GM10266 (cell line): ENCODE results near the gene TXNDC17.

ENCODE experiments used
- DNase-seq: peaks from one replicate; pipeline ENCODE4 v3.0.0; 2012; ENCODE audit errors: extremely low spot score
- TF ChIP-seq, protein P1 (sequence below): IDR thresholded peaks from 2 replicates; pipeline ENCODE4 v1.5.1; 2012; ENCODE audit warnings: mild to moderate bottlenecking, low read depth; ENCODE audit not compliant: control insufficient read depth, insufficient read depth; ENCODE audit errors: missing control alignments

The TXNDC17 gene

DNA sequence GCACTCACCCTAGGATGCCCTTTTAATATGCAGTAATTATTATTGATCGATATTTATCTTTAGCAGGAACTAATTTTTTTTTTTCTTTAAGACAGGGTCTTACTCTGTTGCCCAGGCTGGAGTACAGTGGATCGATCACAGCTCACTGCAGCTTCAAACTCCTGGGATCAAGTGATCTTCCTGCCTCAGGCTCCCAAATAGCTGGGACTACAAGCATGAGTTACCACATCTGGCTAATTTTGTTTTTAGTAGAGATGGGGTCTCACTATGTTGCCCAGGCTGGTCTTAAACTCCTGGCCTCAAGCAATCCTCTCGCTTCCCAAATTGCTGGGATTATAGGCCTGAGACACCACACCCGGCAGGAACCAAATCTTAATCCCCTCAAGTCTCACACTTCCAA, 29.6 kb upstream of the TXNDC17 start:
- no peak for DNase-seq
- TF ChIP-seq, protein P1, sequence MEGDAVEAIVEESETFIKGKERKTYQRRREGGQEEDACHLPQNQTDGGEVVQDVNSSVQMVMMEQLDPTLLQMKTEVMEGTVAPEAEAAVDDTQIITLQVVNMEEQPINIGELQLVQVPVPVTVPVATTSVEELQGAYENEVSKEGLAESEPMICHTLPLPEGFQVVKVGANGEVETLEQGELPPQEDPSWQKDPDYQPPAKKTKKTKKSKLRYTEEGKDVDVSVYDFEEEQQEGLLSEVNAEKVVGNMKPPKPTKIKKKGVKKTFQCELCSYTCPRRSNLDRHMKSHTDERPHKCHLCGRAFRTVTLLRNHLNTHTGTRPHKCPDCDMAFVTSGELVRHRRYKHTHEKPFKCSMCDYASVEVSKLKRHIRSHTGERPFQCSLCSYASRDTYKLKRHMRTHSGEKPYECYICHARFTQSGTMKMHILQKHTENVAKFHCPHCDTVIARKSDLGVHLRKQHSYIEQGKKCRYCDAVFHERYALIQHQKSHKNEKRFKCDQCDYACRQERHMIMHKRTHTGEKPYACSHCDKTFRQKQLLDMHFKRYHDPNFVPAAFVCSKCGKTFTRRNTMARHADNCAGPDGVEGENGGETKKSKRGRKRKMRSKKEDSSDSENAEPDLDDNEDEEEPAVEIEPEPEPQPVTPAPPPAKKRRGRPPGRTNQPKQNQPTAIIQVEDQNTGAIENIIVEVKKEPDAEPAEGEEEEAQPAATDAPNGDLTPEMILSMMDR, result no peak

DNA sequence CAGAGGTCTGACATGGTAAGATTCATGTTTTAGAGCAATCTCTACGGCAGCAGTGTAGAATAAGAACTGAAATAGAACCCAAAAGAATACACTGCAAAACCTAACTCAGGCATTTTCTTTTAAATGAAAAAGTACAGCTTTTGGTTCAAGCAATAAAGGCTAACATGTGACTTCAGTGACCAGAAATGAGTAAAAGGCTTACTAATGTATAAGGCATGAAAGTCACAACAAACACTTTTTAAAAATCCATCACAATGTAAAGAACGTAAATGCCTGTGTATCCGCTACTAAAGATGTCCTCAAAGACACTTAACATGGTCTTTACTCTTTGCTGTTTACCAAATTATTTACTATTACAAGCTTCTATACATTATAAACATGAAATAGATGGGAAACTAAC, 16.9 kb upstream of the TXNDC17 start:
- TF ChIP-seq, protein P1, result no peak
- DNase-seq, result no peak

DNA sequence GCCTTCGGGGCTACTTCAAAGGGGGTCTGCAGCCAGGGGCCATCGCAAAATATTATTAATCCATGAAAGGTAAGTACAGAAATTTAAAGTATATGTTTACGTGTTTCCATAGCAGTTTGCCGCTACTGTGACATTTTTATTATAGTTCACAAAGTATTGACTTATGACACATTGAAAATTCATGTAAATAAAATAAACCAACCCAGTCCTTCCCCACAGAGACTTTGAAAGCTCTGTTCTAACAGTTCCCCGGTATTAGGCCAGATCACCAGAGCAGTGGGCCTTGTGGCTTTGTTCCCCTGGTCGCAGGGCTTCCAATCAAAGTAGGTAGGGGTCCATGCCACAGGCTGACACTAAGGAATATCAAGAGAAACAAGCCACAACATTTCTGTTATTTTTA, 14.2 kb upstream of the TXNDC17 start:
- DNase-seq, result no peak
- TF ChIP-seq, protein P1, result no peak

DNA sequence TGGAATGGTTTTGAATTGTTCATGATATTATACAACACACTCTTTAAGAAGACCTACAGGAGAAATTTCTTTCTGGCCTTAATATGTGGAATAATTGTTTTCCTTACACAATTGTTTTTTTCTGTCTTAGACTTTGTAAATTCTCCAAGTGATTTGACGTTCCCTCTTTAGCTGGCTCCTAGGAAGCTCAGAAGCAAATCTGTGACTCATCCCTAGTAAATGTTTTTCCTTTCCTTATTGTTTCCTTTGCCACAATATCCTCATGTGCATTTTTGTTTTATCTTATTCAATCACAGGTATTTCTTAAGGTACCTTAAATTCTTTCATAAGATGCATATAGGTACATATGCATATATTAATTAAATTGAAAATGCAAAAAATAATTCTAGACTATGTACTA, 13.8 kb upstream of the TXNDC17 start:
- no peak for DNase-seq
- TF ChIP-seq, protein P1, result no peak

DNA sequence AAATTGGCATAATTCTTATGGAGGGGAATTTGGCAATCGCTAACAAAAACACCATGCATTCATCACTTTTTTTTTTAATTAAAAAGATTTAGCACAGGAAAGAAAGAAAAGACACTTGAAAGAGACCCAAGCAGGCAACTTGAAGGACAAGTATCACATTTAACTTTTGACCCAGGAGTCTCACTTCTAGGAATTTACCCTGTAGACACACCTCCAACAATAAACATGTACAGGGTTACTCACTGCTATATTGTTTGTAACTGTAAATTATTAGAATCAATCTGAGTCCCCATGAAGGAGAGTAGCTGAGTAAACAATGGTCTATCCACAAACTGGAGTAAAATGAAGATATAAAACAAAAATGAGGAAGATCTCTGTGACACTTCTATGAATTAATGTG, 10.5 kb upstream of the TXNDC17 start:
- DNase-seq, result no peak
- TF ChIP-seq, protein P1, result no peak

DNA sequence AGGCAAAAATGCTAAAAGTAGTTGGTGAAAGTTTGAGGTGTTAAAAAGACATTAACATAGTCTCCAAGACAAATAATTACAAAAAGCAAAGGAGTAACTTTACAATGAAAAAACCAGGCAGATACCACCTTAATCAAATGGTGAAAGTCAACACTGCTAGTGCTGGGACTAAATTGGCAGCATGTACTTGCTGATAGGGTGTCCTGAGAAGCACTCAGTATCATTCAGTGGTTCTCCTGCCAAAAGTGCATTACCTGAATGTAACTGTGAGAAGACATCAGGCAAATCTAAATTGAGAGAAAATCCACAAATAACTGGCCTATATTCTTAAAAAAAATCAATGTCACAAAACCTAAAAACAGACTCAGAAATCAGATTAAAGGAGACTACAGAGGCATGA, 8.3 kb upstream of the TXNDC17 start:
- no peak for DNase-seq
- TF ChIP-seq, protein P1, result no peak

DNA sequence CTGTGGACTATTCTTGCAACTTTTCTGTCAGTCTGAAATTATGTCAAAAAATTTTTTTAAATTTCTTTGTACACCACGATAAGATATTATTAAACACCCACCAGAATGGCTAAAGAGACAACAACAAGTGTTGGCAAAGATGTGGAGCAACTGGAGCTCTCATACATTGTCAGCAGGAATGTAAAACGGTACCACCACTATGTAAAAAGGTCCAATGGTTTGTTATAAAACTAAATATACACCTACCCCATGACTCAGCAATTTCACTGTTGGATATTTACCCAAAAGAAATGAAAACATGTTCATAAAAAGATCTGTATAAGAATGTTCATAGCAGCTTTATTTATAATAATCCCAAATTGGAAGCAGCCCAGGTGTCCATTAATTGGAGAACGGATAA, 7.6 kb upstream of the TXNDC17 start:
- TF ChIP-seq, protein P1, result no peak
- DNase-seq, result no peak
